ENCODE measurements around the gene CHEK2. TPM values are rescaled to one million over a fixed set of nuclear protein-coding genes. Genes with fewer than 3 reads are reported as not detected.

The CHEK2 gene
- total and polyA plus RNA-seq, 10 of the 15 experiments (the other 5 are each of a cell fraction or from before 2014, with no cell fraction given): 15.7 to 59.7 (median 22.7) TPM

- TF ChIP-seq CEBPZ (IDR thresholded peaks at IDR 0.05; ENCODE audit: low read depth, low read length): no peak
- peak; percentile 92 for TF ChIP-seq CREM (IDR thresholded peaks at IDR 0.05; ENCODE audit: low read depth)
- no peak for TF ChIP-seq ZNF622 (IDR thresholded peaks at IDR 0.05)
- TF ChIP-seq CTCF (IDR thresholded peaks at IDR 0.05 in 2 of 3, conservative IDR thresholded peaks at IDR 0.05 in 1 of 3; ENCODE audit: control insufficient read depth in 2 of 3, extremely low read depth in 1 of 3, insufficient read depth in 1 of 3, low read depth in 3 of 3, low read length in 3 of 3): peak in 2 of 3 experiments; percentile 12 to 19; a peak in 2 of 6 replicates
- no peak for TF ChIP-seq E4F1 (IDR thresholded peaks at IDR 0.05; ENCODE audit: borderline replicate concordance, partially characterized antibody)
- no peak for TF ChIP-seq IRF5 (IDR thresholded peaks at IDR 0.05; ENCODE audit: borderline replicate concordance)
- peak; percentile 82 for TF ChIP-seq CHD2 (IDR thresholded peaks at IDR 0.05; ENCODE audit: borderline replicate concordance, low read depth, low read length)
- no peak; the same call in 1 of the 2 replicates for TF ChIP-seq ZNF217 (IDR thresholded peaks at IDR 0.05)
- TF ChIP-seq CEBPB (IDR thresholded peaks at IDR 0.05; ENCODE audit: borderline replicate concordance in 1 of 2, low read depth in 2 of 2, low read length in 2 of 2): no peak
- no peak for TF ChIP-seq RELB (IDR thresholded peaks at IDR 0.05; ENCODE audit: low read depth)
- TF ChIP-seq EGR1 (IDR thresholded peaks at IDR 0.05; ENCODE audit: borderline replicate concordance in 1 of 2, low read depth in 2 of 2, low read length in 2 of 2): peak in 1 of 2 experiments; percentile 50; a peak in 2 of 3 replicates
- TF ChIP-seq BACH1 (IDR thresholded peaks at IDR 0.05; ENCODE audit: borderline replicate concordance): peak; percentile 72
- no peak for TF ChIP-seq NFXL1 (IDR thresholded peaks at IDR 0.05; ENCODE audit: borderline replicate concordance)
These were observed 31.2 kb upstream of the CHEK2 start, which contains the start of gene CCDC117 (continued) for GRCh38 chr22:28772633-28773460.

Measured in GM12878 (cell line).